Gastrocnemius medialis (tissue), 4 donors: Measurements from ENCODE around the gene RILPL2. TPM values are rescaled to one million over a fixed set of nuclear protein-coding genes. Genes with fewer than 3 reads are reported as not detected.
A peak's percentile ranks its signal among the peaks of the same experiment; 100 is the strongest.

Experiments
- ATAC-seq, 2 donors: fragments of 150-250 bp; one replicate each; pipeline ENCODE4 v1.9.1; 2016
- DNase-seq, 2 donors: peaks; one replicate each; pipeline ENCODE4 v3.0.0-alpha.2; 2019
- H3K27ac ChIP-seq, 4 donors: fragments of 200-600 bp; sonication (generic); 1 replicate in 1 of 4; 2 replicates in 3 of 4; pipeline ENCODE4 v1.5.1; 2016 to 2018; ENCODE audit warnings: mild to moderate bottlenecking in 2 of 4, moderate library complexity in 1 of 4
- H3K27me3 ChIP-seq, 3 donors: fragments of 200-600 bp; sonication (generic) in 2 of 3; 1 replicate in 1 of 3; 2 replicates in 2 of 3; pipeline versions ENCODE4 v1.5.1 to v1.6.0; 2016 to 2019; ENCODE audit warnings: mild to moderate bottlenecking in 1 of 3, moderate library complexity in 1 of 3
- H3K36me3 ChIP-seq, 2 donors: fragments of 200-600 bp; sonication (generic) in 1 of 2; one replicate each; pipeline ENCODE4 v1.5.1; 2017 to 2018
- H3K4me1 ChIP-seq, 2 donors: fragments of 200-600 bp; sonication (generic) in 1 of 2; one replicate each; pipeline ENCODE4 v1.5.1; 2016 to 2017; ENCODE audit warnings: mild to moderate bottlenecking in 2 of 2
- H3K4me3 ChIP-seq, 4 donors: fragments of 200-600 bp; sonication (generic) in 3 of 4; 1 replicate in 1 of 4; 2 replicates in 3 of 4; pipeline ENCODE4 v1.5.1; 2016 to 2019; ENCODE audit warnings: mild to moderate bottlenecking in 2 of 4
- H3K9me3 ChIP-seq, 3 donors: fragments of 200-600 bp; sonication (generic) in 2 of 3; 1 replicate in 1 of 3; 2 replicates in 2 of 3; pipeline ENCODE4 v1.5.1; 2016 to 2019
- POLR2A ChIP-seq, 2 donors: fragments of 450-650 bp; IDR thresholded peaks; one replicate each; pipeline ENCODE4 v1.6.1; 2017; ENCODE audit warnings: antibody characterized with exemption in 2 of 2, mild to moderate bottlenecking in 2 of 2, moderate library complexity in 2 of 2
- in situ Hi-C, 4 donors: fragments of 200-750 bp; cut with MboI; loops; one replicate each; pipeline versions ENCODE4 v1.15.0 to v1.8.0; 2017; ENCODE audit warnings: low sequenced_read_pairs in 4 of 4
- intact Hi-C: fragments of 100-400 bp; cut with DNase I; formaldehyde crosslinking; loops from one replicate; pipeline ENCODE4 v1.15.1; 2023; ENCODE audit warnings: low total_unique reads
- total RNA-seq, 4 donors: library from RNA; depleted of rRNA; stranded (reverse); fragments of >200 nt; gene quantifications; one replicate each; pipeline versions ENCODE4 v1.1.0 to v1.2.3, GENCODE V29; 2016
- TF ChIP-seq, protein P1 (sequence below), 5 experiments: fragments of 450-650 bp in 3 of 5; fragments of 200-600 bp in 2 of 5; sonication (generic) in 2 of 5; IDR thresholded peaks in 4 of 5; conservative IDR thresholded peaks in 1 of 5; 1 replicate in 4 of 5; 2 replicates in 1 of 5; pipeline ENCODE4 v1.5.1; 2016 to 2019; ENCODE audit warnings: antibody characterized with exemption in 5 of 5, mild to moderate bottlenecking in 3 of 5, moderate library complexity in 3 of 5

RILPL2 gene
- total RNA-seq, 4 donors from 2014 or later: 1.2 to 2.0 (median 1.7) TPM

DNA sequence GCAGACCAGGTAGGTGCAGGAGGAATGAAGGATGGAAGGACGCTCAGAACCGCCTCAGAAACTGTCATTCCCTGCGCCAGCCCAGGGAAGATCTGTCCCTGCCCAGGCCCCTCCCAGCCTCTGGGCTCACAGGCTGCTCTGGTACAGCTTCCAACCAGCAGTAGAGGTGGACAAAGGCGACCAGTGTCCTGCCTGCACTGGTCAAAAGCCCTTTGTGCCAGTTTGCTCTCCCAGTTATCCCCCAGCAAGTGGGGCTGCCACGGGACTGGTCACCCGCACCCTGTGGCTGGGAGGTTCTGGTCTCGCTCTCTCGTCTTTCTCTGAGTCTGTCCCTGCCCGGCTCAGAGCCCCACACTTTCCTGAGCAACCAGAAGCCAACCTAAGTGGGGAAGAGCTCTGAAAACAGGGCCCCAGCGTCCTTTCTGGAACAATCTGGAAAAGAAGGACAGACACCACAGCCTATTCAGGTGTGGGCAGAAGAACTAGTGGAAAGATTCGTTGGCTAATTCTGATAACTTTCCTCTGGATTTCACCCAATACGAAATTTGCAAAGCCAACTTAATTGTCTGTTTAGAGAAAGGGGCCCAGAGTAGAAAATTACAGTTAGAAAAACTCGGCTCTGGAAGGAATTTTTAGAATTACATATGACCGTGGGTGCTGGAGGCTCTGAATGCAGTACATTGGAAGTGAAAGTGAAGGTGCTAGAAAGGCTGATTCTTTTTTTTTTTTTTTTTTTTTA lies 43.1 kb upstream of the RILPL2 start:
- TF ChIP-seq, protein P1, sequence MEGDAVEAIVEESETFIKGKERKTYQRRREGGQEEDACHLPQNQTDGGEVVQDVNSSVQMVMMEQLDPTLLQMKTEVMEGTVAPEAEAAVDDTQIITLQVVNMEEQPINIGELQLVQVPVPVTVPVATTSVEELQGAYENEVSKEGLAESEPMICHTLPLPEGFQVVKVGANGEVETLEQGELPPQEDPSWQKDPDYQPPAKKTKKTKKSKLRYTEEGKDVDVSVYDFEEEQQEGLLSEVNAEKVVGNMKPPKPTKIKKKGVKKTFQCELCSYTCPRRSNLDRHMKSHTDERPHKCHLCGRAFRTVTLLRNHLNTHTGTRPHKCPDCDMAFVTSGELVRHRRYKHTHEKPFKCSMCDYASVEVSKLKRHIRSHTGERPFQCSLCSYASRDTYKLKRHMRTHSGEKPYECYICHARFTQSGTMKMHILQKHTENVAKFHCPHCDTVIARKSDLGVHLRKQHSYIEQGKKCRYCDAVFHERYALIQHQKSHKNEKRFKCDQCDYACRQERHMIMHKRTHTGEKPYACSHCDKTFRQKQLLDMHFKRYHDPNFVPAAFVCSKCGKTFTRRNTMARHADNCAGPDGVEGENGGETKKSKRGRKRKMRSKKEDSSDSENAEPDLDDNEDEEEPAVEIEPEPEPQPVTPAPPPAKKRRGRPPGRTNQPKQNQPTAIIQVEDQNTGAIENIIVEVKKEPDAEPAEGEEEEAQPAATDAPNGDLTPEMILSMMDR (IDR thresholded peaks at IDR 0.05 in 4 of 5, conservative IDR thresholded peaks at IDR 0.05 in 1 of 5): no peak
- TF ChIP-seq POLR2A (IDR thresholded peaks at IDR 0.05): peak; percentile 20 to 57
- Histone ChIP-seq H3K27me3 (no peaks in the 10 kb centered on the region), H3K4me3 (peak overlapping the region; percentile 17 to 45 (median 30)), H3K9me3 (no peaks in the 10 kb centered on the region), H3K27ac (peak overlapping the region; percentile 96 to 99 (median 98)), H3K4me1 (peaks cover 33 to 41% of the 10 kb centered on the region in 2 donors), H3K36me3 (peaks cover 0 to 9% of the 10 kb centered on the region in 2 donors)
- ATAC-seq (peak; percentile 49 to 61), DNase-seq (peak in 1 of 2 donors; percentile 75)
- in situ Hi-C loops: no loop called here
- intact Hi-C loops: loop anchor here (1.0 to 5.0 kb wide), 3 partner anchors 15 to 91 kb away; partner anchors contain the start of gene RILPL1

- Histone ChIP-seq H3K27ac (peak overlapping the region; percentile 96 to 99 (median 98)), H3K27me3 (no peaks in the 10 kb centered on the region), H3K36me3 (peaks cover 0 to 2% of the 10 kb centered on the region in 2 donors), H3K4me3 (peak overlapping the region; percentile 17 to 45 (median 30)), H3K9me3 (no peaks in the 10 kb centered on the region), H3K4me1 (peaks cover 38 to 48% of the 10 kb centered on the region in 2 donors)
- DNase-seq (peak; percentile 91 to 95), ATAC-seq (peak; percentile 83 to 87)
- intact Hi-C loops (loop anchor here (1.0 to 5.0 kb wide), 3 partner anchors 16 to 90 kb away; partner anchors contain the start of gene RILPL1), in situ Hi-C loops (no loop called here)
- peak; percentile 26 to 47 for TF ChIP-seq POLR2A (IDR thresholded peaks at IDR 0.05)
- TF ChIP-seq, protein P1 (IDR thresholded peaks at IDR 0.05 in 4 of 5, conservative IDR thresholded peaks at IDR 0.05 in 1 of 5): peak in 1 of 5 experiments; percentile 10
Observed at GRCh38 chr12:123478762-123479161, 42.3 kb upstream of the RILPL2 start.

- TF ChIP-seq, protein P1 (IDR thresholded peaks at IDR 0.05 in 4 of 5, conservative IDR thresholded peaks at IDR 0.05 in 1 of 5): no peak
- no peak for TF ChIP-seq POLR2A (IDR thresholded peaks at IDR 0.05)
- Histone ChIP-seq H3K36me3 (peaks cover 0 to 5% of the 10 kb centered on the region in 2 donors), H3K9me3 (no peaks in the 10 kb centered on the region), H3K4me1 (peaks cover 38 to 51% of the 10 kb centered on the region in 2 donors), H3K4me3 (no peak overlapping the region), H3K27ac (peak overlapping the region; percentile 96 to 99 (median 98)), H3K27me3 (no peaks in the 10 kb centered on the region)
- intact Hi-C loops: loop anchor here (2.0 to 5.0 kb wide), 2 partner anchors 54 to 89 kb away; partner anchors contain the start of gene RILPL1
- ATAC-seq: peak in 1 of 2 donors; percentile 2
- in situ Hi-C loops: no loop called here
- DNase-seq: no peak
Observed at GRCh38 chr12:123478069-123478468, 41.6 kb upstream of the RILPL2 start.

- ATAC-seq: no peak
- TF ChIP-seq, protein P1 (IDR thresholded peaks at IDR 0.05 in 4 of 5, conservative IDR thresholded peaks at IDR 0.05 in 1 of 5): no peak
- no peak for TF ChIP-seq POLR2A (IDR thresholded peaks at IDR 0.05)
- Histone ChIP-seq H3K36me3 (peaks cover 0 to 22% of the 10 kb centered on the region in 2 donors), H3K9me3 (no peaks in the 10 kb centered on the region), H3K27me3 (no peaks in the 10 kb centered on the region), H3K4me3 (no peak overlapping the region), H3K27ac (peak overlapping the region; percentile 96 to 99 (median 98)), H3K4me1 (peaks cover 48% of the 10 kb centered on the region in 2 donors)
- in situ Hi-C loops: no loop called here
- no peak for DNase-seq
- intact Hi-C loops: loop anchor here (5.0 kb wide), 1 partner anchor 57 kb away; the partner anchor contains the start of gene RILPL1
Observed at GRCh38 chr12:123475246-123475703, 38.8 kb upstream of the RILPL2 start.
